Measurements from ENCODE around the gene TMEM187.
A peak's percentile ranks its signal among the peaks of the same experiment; 100 is the strongest.

Gene TMEM187

DNA sequence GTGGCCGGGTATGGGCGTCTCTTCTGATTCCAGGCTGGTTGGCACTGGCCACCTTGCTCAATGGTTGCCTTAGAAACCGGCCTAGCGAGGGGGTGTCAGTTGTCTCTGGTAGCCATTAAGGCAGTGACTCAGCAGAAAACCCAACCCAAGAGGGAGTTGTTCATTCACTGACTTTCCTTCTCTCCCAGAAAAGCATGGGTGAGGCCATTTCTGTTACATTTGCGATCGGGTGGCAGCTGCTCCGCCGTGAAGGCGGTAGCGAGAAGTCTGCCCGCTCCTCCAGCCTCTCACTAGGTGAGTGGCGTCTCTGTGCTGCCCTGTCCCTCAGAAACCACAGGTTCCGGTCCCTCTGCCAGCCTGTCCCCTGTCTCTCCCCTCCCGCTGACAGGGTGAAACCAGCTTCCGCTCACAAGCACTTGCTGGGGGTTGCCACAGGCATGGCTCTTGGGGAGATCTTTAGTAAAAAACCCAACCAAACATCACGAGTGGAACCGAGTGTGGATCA is 29.7 kb downstream of the TMEM187 start:
- no peak for DNase-seq (ENCODE audit: low spot score)

DNA sequence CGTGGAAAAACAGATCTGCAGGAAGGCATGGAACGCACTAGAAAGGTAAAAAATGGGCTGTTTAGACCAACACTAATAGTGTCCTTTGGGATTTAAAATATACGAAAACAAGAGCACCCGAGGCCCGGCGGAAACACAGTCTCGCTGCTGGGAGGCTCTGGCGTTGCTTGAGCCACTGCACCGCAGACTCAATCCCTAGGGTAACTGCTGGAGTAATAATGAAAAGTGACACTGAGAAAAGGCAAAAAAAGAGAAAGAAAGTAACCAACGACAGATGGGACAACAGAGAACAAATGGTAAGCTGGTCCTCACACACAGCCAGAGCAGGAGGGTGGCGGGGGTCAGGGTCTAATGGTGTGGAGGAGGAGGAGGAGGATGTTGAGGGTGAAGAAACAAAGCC is 31.8 kb downstream of the TMEM187 start:
- no peak for DNase-seq (ENCODE audit: low spot score)

DNA sequence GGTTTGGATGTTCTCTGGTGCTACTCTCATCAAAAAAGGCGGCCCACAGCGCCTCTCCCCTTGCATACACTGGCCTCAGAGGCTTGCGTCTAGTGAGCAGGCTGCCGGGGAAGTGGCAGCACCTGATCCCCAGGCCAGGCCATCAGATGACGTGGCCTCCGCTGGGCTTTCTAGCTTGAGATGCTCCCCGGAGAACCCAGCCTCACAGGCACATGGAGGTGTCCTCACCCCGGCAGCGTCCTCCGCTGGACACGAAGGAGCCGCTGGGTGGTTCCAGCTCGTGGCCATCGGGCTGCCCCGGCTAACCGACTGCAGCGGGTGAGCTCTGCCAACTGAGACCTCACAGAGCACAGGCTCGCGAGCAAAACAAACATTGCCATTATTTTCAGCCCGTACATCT is 34.4 kb downstream of the TMEM187 start:
- no peak for DNase-seq (ENCODE audit: low spot score)

DNA sequence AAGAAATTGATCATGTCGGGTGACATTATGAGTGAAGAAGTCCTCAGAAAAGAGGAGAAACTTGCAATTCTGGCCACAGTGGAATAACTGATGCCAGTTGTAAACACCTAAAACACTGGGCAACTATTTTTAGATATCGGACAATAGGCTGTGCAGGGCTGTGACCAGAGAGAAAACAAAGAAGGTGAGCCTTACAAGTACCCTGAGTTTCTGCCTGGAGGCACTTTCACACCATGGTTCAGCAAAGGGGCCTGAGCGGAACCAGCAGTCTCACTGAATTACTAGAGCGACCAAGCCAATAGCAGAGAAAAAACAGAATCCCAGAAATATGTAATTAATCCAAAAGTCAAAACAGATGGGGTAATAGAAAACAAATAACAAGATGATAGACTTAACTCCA is 36.0 kb downstream of the TMEM187 start:
- no peak for DNase-seq (ENCODE audit: low spot score)

DNA sequence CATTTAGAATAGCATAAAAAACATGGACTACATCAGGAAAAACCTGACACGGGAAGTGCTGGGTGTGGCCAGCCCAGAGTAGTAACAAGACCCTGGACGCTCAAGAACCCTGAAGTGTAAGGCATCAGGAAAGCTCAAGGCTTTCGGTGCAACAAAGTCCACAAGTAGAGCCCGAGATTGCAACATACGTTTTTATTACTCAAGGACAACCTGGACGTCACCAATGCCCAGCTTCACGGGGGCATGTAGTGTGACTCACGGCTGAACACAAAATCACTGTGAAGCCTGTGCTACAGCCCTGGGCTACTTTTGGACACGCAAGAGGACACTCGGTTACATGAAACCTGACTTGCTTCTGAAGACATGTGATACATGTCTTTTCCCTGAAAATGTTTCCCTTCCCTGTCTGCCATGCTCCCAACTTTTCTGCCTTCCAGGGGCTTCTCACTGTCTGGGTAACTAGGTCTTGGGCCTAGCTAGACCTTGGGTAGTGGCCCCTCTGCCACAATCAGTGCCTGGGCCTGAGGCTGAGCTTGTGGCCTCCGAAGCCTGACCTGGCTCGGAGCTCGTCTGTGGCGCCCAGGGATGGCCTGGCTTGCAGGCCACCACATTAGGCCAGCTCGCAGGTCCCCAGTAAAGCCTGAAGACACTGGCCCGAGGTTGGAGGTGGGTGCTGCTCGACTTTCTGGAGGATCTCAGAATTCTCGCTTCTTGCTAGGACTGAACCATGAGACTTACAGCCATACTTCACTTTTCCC is 38.0 kb downstream of the TMEM187 start:
- DNase-seq (ENCODE audit: low spot score): no peak

DNA sequence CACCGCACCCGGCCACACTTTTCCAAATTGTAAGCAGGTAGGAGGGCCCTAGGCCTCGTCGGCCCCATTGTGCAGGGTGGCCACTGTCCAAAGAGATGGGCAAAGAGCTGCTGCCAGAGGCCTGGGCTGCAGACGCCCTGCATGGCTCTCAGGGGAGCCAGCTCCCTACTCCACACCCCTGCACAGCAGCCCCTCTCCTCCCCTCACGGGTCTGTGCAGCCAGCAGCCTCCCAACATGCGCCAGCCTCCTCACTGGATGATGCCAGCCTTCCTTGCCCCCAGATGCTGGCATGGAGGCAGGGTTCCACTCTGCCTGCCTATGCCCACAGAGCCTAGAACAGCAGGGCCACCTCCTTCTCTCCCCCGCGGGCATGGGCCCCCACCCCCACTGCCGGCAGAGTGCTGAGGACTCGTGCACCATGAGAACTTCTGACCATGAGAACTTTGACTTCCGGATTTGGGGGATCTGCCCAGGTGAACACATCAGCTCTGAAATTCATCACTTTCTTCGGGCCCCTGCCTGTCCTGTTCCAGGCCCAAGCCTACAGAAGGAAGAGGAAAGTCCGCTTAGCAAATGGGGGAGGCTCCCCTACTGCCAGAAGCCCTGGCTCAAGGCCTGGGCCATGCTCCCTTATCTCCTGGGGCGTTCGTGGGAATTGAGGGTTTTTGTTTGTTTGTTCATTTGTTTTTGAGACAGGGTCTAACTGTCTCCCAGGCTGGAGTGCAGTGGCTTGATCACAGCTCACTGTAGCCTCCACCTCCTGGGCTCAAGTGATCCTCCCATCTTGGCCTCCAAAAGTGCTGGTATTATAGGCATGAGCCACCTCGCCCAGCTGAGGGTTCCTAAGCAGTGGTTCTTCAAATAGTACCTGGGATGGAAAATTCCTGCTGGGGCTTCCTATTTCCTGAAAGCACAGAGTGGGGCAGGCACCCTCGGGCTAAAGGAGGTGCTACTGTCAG is 39.1 kb downstream of the TMEM187 start:
- DNase-seq (ENCODE audit: low spot score): no peak

DNA sequence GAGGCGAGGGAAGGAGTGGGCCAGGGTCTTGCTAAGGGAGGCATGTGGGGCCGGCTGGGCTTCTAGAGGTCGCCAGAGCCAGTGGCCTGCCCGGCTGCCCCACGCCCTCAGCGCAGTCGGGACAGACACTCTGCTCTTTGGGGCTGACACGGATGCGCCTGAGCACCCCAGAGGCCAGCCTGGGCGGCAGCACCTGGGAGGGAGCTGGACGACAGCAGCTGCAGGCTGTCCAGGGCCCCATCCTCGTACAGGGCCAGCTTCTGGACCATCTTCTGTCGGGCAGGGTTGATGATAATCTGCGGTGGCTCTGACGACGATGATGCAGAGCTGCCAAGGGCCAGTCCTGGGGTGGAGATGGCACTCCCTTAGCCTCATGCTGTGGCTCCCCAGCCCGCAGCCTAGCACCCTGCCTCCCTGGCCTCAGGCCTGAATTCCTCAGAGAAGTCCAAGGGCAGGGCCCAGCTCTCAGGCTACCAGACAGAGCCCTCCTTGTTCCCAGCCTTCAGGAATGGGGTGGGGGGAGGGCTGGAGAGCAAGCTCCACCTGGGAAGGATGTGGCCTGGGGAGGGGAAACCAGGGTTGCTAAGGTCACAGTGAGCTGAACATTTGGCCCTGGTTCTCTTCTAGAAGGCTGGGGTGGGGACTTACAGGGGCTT is 39.9 kb downstream of the TMEM187 start:
- no peak for DNase-seq (ENCODE audit: low spot score)

DNA sequence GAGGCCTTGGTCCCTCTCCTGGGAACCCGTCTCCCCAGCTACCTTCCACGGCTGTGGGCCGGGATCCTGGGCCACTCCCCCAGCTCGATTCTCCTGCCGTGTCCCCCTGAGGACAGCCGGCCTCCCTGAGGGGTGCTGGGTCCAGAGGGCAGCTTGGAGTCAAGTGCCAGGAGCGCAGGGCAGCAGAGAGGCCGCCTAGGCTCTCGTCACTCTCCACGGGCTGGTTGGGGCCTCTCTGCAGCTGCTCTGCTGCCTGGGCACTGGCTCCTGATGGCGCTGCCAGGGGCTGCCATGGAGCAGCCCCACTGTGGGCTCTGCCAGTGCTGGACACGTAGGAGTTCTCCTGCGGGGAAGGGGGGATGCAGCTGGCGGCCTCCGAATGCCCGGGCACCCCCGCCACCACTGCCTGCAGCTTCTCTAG is 40.5 kb downstream of the TMEM187 start:
- no peak for DNase-seq (ENCODE audit: low spot score)

DNA sequence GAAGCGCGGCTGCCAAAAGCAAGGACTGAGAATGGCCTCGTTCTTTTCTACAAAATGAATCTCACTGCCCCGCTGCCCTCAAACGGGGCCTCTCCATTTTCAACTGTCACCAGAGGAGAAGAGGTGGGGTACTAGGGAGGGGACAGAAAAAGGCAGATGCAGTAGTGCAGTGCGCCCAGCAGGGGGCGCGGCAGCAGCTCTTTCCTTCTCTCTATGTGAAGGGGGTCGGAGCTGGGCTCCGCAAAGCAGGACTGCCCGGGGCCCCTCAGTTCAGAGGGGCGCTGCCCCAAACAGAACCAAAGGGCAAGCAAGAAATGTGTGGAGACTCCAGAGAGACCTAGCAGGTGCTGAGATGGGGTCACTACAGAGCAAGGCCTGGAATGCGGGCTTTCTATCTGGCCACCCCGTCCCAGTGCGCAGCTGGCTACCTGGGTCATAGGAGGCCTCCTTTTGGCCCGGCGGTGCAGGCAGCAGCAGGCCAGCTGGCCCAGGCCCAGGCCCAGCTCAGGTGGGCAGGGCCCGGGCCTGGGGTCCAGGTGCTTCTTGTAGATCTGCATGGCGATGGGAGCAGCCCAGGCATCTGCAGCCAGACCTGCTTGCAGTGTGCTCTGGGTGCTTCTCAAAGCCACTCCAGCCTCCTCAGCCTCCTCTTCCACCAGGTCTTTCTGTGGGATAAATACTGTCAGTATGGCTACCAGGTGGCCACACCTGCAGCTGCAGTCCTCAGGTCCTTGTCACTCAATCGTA is 41.2 kb downstream of the TMEM187 start:
- DNase-seq (ENCODE audit: low spot score): peak; percentile 67

DNA sequence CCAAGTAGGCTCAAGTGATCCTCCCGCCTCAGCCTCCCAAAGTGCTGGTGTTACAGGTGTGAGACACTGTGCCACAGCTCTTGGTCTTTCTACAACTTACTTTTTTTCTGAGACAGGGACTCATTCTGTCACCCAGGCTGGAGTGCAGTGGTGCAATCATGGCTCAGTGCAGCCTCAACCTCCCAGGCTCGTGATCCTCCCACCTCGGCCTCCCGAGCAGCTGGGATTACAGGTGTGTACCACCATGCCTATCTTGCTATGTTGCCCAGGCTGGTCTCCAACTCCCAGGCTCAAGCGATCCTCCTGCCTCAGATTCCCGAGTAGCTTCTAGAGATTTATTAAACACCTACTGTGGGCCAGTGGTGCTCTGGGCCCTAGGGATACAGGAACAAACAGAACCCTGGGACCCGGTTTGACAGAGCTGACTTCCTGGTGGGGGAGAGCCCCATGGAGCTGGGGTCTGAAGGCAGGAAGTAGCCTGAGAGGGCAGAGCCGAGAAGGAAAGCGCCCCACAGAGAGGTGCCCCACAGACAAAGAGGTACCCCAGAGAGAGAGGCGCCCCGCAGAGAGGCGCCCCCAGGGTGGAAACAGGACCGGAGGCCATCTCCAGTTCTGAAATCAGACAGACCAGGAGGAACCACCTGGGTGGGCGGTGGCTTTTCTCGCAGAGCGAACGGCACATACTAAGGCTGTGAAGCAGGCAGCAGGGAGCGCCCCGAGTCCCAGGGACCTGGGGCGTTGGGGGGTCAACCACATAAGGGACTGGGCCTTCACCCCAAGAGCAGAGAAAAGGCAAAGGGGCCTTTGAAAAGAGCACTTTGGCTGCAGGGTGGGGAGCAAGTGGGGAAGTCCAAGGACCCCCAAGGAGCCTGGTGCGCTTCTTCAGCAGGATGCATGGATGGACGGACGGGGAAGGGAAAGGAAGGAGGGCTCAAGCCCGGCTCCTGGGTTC is 42.2 kb downstream of the TMEM187 start:
- no peak for DNase-seq (ENCODE audit: low spot score)

DNA sequence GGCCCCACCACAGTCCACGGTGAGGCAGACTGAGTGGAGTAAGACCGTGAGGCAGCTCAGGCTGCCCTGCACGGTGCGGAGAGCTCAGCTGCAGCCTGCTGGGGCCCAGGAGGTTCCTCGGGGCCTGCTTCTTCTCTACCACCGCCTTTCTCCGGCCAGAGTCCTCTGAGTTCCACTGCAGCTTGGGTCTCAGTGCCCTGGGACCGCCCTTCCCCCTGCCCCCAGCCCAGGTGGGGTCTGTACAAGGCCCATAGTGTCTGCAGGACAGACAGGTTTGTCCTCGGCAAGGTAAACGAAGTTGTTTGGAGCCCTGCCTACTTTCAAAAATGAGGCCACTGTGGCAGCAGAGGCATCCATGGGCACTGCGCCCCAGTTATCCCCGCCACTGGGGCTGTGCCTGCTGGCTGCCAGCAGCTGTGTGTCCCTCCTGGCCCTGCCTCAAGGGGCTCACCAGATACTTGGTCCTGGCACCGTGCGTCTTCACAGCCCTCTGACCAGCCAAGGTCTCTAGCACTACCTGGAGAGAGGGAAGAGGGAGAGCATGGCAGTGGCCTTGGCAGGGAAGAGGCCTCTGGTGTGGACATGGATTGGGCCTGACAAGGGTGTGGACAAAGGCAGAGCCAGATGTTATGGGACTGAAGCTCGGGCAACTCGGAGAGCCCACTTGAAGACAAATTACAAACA is 43.2 kb downstream of the TMEM187 start:
- DNase-seq (ENCODE audit: low spot score): no peak

DNA sequence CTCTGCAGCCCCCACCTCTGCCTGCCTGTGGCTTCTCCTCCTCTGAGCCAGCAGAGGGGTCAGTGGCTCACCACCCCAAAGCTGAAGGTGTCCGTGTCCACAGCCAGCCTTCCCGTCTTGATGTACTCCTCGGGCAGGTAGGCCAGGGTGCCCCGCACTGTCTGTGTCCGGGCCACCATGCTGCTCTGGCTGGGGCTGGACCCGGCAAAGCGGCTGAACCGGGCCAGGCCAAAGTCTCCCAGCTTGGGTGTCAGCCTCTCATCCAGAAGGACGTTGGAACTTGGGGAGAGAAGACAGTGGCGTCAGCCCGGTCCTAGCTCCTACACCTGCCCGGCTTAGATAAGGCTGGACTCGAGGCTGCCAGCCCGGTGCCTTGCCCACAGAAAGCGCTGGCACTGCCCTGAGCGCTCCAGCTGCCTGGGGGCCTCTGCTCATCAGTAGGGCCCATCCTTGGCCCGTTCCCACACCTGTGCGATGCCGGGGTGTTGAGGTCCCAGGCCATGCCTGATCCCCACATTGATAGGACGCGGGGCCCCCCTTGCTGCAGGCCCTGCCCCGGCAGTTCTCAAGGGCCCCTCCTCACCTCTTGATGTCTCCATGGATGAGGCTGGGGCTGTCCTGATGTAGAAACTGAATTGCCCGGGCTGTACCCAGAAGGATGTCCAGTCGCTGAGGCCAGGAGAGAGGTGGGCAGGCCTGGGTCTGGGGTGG is 44.0 kb downstream of the TMEM187 start:
- DNase-seq (ENCODE audit: low spot score): no peak

DNA sequence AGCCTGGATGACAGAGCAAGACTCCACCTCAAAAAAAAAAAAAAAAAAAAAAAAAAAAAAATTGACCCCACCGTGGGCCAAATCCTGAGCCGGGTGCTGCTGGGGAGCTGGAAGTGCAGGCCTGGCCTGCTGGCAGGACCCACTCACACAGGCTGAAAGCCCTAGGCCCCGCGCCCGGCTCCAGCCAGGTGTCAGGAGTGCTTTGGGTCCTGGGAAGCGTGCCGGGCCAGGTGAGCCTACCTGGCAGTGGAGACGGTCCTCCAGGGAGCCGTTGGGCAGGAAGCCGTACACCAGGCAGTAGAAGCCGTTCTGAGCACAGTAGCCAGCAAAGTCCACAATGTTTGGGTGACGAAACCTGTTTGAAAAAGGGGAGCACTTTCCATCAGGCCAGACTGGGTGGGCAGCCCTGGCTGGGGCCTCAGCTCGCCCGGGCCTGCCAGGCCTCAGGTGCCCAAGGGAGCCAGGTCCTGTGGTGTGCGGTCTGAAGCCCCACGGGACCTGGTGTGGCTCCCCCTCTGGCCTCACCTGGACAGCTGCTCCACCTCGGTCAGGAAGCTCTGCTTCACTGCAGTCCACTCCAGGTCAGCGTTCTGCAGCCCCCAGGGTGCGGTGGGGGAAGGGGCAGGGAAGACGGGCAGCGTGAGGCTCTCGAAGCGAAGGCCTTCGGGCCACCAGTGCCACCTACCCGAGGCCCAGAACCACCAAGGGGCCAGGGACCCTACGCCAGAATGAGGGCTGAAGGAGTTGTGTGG is 45.4 kb downstream of the TMEM187 start:
- no peak for DNase-seq (ENCODE audit: low spot score)

DNA sequence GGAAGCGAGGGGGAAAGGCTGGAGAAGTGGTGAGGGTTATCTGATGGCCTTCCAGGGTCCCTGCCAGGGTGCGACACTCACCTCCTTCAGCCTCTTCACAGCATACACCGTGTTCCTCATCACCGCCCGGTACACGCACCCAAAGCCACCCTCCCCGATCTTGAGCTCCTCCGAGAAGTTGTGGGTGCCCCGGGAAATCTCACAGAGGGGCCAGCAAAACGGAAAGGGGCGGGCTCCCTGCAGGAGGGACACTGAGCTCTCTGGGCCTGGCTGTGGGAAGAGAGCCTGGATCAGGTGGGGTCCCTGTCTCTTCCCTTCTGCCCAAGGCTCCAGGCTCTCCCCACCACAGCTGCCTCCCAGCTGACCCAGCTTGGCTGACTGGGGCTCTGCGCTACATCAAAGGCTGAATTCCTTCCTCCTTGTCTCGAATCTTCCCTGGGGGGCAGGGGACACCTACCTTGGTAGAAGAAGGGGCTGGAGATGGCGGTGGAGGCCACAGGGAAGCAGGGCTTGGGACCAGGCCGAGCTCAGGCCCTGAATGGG is 46.0 kb downstream of the TMEM187 start:
- DNase-seq (ENCODE audit: low spot score): no peak

DNA sequence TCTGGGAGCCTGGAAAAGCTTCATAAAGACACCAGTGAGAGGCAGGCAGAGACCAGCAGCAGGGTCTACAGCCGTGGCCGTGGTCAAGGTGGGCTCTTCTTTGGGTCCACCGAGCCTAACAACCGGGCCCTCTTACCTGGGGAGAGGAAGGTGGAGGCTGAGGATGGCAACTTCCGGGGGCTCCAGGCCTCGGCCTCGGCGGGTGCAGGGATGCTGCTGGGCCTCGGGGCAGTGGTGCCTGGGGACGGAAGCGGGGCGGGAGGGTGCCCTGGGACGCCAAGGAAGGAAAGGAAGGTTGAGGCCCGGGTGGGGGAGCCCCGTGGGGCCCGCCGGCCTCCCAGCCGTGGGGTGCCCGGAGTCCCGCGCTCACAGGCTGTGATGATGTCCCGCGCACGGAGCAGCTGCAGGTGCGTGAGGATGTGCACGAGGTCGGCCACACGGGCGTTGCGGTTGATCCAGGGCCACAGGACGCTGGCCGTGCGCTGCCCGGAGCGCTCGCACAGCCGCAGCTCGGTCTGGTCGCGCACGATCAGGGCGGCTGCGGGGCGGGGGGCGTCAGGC is 46.6 kb downstream of the TMEM187 start:
- DNase-seq (ENCODE audit: low spot score): no peak

DNA sequence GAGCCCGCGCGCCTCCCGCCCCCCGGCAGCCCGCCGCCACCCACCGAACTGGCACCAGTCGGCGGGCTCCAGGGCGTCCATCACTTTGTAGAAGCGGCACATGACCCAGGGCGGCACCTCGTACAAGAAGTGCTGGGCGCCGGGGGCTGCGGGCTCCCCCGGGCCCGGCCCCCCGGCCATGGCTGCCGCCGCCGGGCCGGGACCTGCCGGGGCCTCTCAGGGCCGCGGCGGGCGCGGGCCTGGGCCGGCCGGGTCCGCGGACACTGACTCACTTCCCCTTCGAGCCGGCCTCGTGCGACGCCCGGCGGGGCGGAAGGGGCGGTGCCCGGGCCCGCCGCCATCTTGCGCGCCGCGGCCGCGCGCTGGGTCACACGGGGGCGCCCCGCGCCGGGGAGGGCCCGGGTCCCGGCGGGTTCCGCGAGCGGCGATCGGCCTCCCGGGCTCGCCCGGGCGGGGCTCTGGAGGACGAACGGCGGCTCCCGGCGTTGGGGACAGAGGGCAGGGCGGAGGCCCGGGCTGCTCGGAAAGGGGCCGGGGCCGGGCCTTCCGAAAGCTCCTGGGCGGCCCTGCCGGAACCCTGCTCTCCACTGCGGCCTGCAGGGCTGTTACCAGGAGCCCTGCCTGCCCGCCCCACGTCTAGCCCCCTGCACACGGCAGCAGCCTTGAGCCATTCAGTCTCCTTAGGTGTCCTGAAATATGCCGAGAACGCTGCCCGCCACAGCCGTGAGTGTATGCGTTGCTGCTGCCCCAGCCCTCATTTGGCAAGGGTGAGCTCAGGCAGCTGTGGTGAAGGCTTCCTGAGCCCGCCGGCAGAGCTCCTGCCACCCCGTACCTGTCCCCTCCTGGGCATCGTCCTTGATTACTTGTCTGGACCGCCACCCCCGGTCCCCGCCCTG is 47.3 kb downstream of the TMEM187 start, which contains the start of gene IRAK1:
TSS of gene IRAK1 (minus strand) at position 270 of the 896 bp plus-strand sequence. CDS start at position 180, 90 bp downstream.
- DNase-seq (ENCODE audit: low spot score): peak; percentile 78

Measured in iPS-NIHi11 (cell line).